HepG2 (cell line): Measurements from ENCODE around the gene TTBK2. TPM values are rescaled to one million over a fixed set of nuclear protein-coding genes. Genes with fewer than 3 reads are reported as not detected.
A peak's percentile ranks its signal among the peaks of the same experiment; 100 is the strongest.

Source experiments
- ATAC-seq: fragments of 200-7000 bp; cut with Tn5 transposase; 3 replicates; pipeline ENCODE4 v1.9.1; 2020; ENCODE audit warnings: mild to moderate bottlenecking, moderate library complexity
- BruUV-seq: library from RNA; stranded (reverse); fragments of 400-500 nt; replicated peaks from 2 replicates; lab custom pipeline; 2021; lab: Mats Ljungman, UMichigan
- CTCF ChIA-PET: fragments of 300-600 bp; formaldehyde crosslinking; extraction: SDS; loops from one replicate; lab custom pipeline; 2021; ENCODE audit warnings: low total read pairs, inconsistent platforms, low intra/inter-chr PET ratio; lab: Yijun Ruan, JAX
- POLR2A ChIA-PET: fragments of 350-600 bp; sonication (Branson Sonifier 250); formaldehyde crosslinking; loops from one replicate; lab custom pipeline; 2020; ENCODE audit warnings: antibody characterized with exemption, inconsistent platforms; lab: Yijun Ruan, JAX
- DNase-seq: peaks from one replicate; pipeline ENCODE4 v3.0.0-alpha.2; 2015; ENCODE audit warnings: low spot score
- FAIRE-seq: peaks from 3 replicates; lab custom pipeline; 2011; peaks lifted over from hg19 to GRCh38; lab: Jason Lieb, UNC
- H2AFZ ChIP-seq: one replicate; pipeline ENCODE4 v1.6.1; 2011; ENCODE audit warnings: low read length, inconsistent platforms
- H3K27ac ChIP-seq: fragments of 300-600 bp; 3 replicates; pipeline ENCODE4 v1.8.0; 2011; ENCODE audit warnings: mixed run types, mild to moderate bottlenecking, mixed read lengths, low read length, inconsistent platforms; ENCODE audit not compliant: insufficient read depth; ENCODE audit errors: extremely low read length
- H3K27me3 ChIP-seq, 2 experiments: fragments of 200-600 bp in 1 of 2; 2 replicates in 1 of 2; 3 replicates in 1 of 2; pipeline versions ENCODE4 v1.6.0 to v1.8.0; 2011; ENCODE audit warnings: low read length in 2 of 2, mild to moderate bottlenecking in 2 of 2, moderate library complexity in 2 of 2, inconsistent platforms in 1 of 2; ENCODE audit not compliant: insufficient read depth in 2 of 2, control insufficient read depth in 1 of 2
- H3K36me3 ChIP-seq, 2 experiments: fragments of 200-600 bp in 1 of 2; replicated peaks in 1 of 2; 2 replicates in 1 of 2; 3 replicates in 1 of 2; pipeline versions ENCODE4 v1.5.1 to v1.8.0; 2011; ENCODE audit warnings: low read length in 2 of 2, inconsistent platforms in 1 of 2; ENCODE audit not compliant: insufficient read depth in 2 of 2, control insufficient read depth in 1 of 2
- H3K4me1 ChIP-seq: 2 replicates; pipeline ENCODE4 v1.5.1; 2012; ENCODE audit warnings: low read length, inconsistent platforms; ENCODE audit not compliant: insufficient read depth
- H3K4me2 ChIP-seq: 2 replicates; pipeline ENCODE4 v1.6.0; 2011; ENCODE audit warnings: low read depth, low read length, inconsistent platforms
- H3K4me3 ChIP-seq, 3 experiments: fragments of 200-600 bp in 1 of 3; sonication (generic), shearing (Covaris generic) in 1 of 3; replicated peaks in 1 of 3; 2 replicates each; pipeline ENCODE4 v1.5.1; 2011 to 2016; ENCODE audit warnings: low read length in 3 of 3, inconsistent platforms in 2 of 3, low read depth in 2 of 3, mild to moderate bottlenecking in 2 of 3, control low read depth in 1 of 3, mixed read lengths in 1 of 3; ENCODE audit not compliant: insufficient read depth in 1 of 3
- H3K79me2 ChIP-seq: one replicate; pipeline ENCODE4 v1.6.1; 2011; ENCODE audit warnings: low read length, inconsistent platforms; ENCODE audit not compliant: insufficient read depth
- H3K9ac ChIP-seq: 2 replicates; pipeline ENCODE4 v1.6.0; 2011; ENCODE audit warnings: mild to moderate bottlenecking, low read depth, low read length, inconsistent platforms; ENCODE audit not compliant: insufficient read depth
- H3K9me3 ChIP-seq: 2 replicates; pipeline ENCODE4 v1.5.1; 2012; ENCODE audit warnings: mild to moderate bottlenecking, low read length
- H4K20me1 ChIP-seq: 2 replicates; pipeline ENCODE4 v1.6.0; 2011; ENCODE audit warnings: inconsistent platforms, mild to moderate bottlenecking, low read length, moderate library complexity; ENCODE audit not compliant: insufficient read depth
- AGO1 ChIP-seq: fragments of 200-400 bp; formaldehyde crosslinking; IDR thresholded peaks from 2 replicates; pipeline ENCODE4 v1.6.1; 2017; ENCODE audit warnings: mild to moderate bottlenecking, low read depth, low read length, moderate library complexity; ENCODE audit not compliant: poor library complexity, severe bottlenecking
- HOXA9 ChIP-seq: sonication (generic); formaldehyde crosslinking; IDR thresholded peaks from 2 replicates; pipeline ENCODE4 v1.8.1; 2022; ENCODE audit warnings: missing genetic modification reagents, mild to moderate bottlenecking, moderate library complexity, borderline replicate concordance
- MAFK ChIP-seq, 2 experiments: IDR thresholded peaks in 1 of 2; conservative IDR thresholded peaks in 1 of 2; 2 replicates each; pipeline ENCODE4 v1.6.1; 2011; ENCODE audit warnings: improper control_type of control experiment in 2 of 2, low read length in 2 of 2
- MATR3 ChIP-seq: sonication (generic); formaldehyde crosslinking; IDR thresholded peaks from 2 replicates; pipeline ENCODE4 v1.4.0; 2020; ENCODE audit warnings: missing genetic modification reagents
- NFE2 ChIP-seq: sonication (generic); formaldehyde crosslinking; IDR thresholded peaks from 2 replicates; pipeline ENCODE4 v1.4.0; 2020; ENCODE audit warnings: missing genetic modification reagents
- NFE2L2 ChIP-seq: fragments of 150-350 bp; IDR thresholded peaks from 2 replicates; pipeline ENCODE4 v1.6.1; 2014; ENCODE audit warnings: low read length
- SNAI1 ChIP-seq: sonication (generic); formaldehyde crosslinking; IDR thresholded peaks from 2 replicates; pipeline ENCODE4 v1.5.0; 2020; ENCODE audit warnings: mild to moderate bottlenecking, missing genetic modification reagents, borderline replicate concordance
- WGBS: methylation state at CpG from one replicate; pipeline ENCODE4 v1.1.6; 2017; ENCODE audit warnings: low lambda C conversion rate; 5-methylcytosine and 5-hydroxymethylcytosine counted together
- in situ Hi-C: cut with HindIII; loops from 2 replicates; pipeline ENCODE4 v1.10.0; 2017; ENCODE audit warnings: low pct_unique_long_range_greater_than_20kb; ENCODE audit not compliant: extremely low pct_ligation_motif_present
- intact Hi-C: fragments of 100-400 bp; cut with micrococcal nuclease; formaldehyde crosslinking; loops from one replicate; pipeline ENCODE4 v1.10.0; 2022; ENCODE audit not compliant: unreplicated experiment
- polyA plus RNA-seq, 8 experiments: library from polyadenylated mRNA; depleted of rRNA in 3 of 8; stranded (reverse) in 7 of 8; unstranded in 1 of 8; fragments of >200 nt; fragmentation: Illumina TruSeq in 4 of 8; extraction: Trizol in 4 of 8; gene quantifications; 2 replicates each; pipeline versions ENCODE4 v1.2.1 to v1.2.3, GENCODE V29; 2011 to 2016; ENCODE audit warnings: low read depth in 4 of 8, missing spikeins in 1 of 8, mixed read lengths in 1 of 8; ENCODE audit not compliant: insufficient read depth in 1 of 8
- total RNA-seq, 5 experiments: library from RNA; depleted of rRNA; stranded (reverse); fragments of >200 nt; fragmentation: Illumina TruSeq; extraction: Trizol; gene quantifications; 2 replicates each; pipeline ENCODE4 v1.2.3, GENCODE V29; 2016; ENCODE audit warnings: low read depth in 1 of 5
- TF ChIP-seq, protein P1 (sequence below): sonication (generic); formaldehyde crosslinking; IDR thresholded peaks from 2 replicates; pipeline ENCODE4 v1.4.0; 2020; ENCODE audit warnings: missing genetic modification reagents

The TTBK2 gene
- total and polyA plus RNA-seq, 2 of the 13 experiments (the other 11 are each of a cell fraction or from before 2014, with no cell fraction given) = 5.1 to 7.4 TPM

DNA sequence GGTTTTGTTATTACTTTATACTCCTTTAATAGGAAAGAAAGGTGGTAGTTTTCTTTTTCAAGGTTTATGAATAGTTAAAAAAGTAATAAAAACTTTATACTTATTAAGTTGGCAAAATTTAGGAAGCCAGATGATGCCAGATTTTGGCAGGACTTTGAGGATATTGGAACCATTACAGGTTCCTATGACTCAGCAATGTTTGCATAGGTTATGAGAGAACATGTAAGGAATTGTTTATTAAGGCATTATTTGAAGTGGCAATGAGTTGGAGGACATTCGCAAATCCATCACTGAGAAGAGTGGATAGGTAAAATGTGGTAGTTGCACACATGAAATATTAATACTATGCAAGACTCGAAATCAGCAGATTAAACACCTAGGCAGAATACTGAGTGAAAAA lies 213.5 kb downstream of the TTBK2 start:
- no peak overlapping the region for H2AFZ ChIP-seq
- in situ Hi-C loops = loop anchor here (25.0 kb wide), 1 partner anchor 505 kb away; the partner anchor contains the start of gene EPB42

More for the DNA sequence above, 213.5 kb downstream of the TTBK2 start:
- H3K9me3 ChIP-seq = no peaks in the 10 kb centered on the region
- intact Hi-C loops = no loop called here
- TF ChIP-seq SNAI1 (CRISPR knock-in tag) (no peak), NFE2L2 (peak; percentile 76), AGO1 (no peak), MAFK (conservative IDR thresholded peaks at IDR 0.05 in 1 of 2, IDR thresholded peaks at IDR 0.05 in 1 of 2; ENCODE audit: low read length in 2 of 2) (peak in 1 of 2 experiments; percentile 46; a peak in 2 of 4 replicates), MATR3 (CRISPR knock-in tag) (no peak), NFE2 (CRISPR knock-in tag) (no peak), HOXA9 (CRISPR knock-in tag) (no peak)
- TF ChIP-seq, protein P1, sequence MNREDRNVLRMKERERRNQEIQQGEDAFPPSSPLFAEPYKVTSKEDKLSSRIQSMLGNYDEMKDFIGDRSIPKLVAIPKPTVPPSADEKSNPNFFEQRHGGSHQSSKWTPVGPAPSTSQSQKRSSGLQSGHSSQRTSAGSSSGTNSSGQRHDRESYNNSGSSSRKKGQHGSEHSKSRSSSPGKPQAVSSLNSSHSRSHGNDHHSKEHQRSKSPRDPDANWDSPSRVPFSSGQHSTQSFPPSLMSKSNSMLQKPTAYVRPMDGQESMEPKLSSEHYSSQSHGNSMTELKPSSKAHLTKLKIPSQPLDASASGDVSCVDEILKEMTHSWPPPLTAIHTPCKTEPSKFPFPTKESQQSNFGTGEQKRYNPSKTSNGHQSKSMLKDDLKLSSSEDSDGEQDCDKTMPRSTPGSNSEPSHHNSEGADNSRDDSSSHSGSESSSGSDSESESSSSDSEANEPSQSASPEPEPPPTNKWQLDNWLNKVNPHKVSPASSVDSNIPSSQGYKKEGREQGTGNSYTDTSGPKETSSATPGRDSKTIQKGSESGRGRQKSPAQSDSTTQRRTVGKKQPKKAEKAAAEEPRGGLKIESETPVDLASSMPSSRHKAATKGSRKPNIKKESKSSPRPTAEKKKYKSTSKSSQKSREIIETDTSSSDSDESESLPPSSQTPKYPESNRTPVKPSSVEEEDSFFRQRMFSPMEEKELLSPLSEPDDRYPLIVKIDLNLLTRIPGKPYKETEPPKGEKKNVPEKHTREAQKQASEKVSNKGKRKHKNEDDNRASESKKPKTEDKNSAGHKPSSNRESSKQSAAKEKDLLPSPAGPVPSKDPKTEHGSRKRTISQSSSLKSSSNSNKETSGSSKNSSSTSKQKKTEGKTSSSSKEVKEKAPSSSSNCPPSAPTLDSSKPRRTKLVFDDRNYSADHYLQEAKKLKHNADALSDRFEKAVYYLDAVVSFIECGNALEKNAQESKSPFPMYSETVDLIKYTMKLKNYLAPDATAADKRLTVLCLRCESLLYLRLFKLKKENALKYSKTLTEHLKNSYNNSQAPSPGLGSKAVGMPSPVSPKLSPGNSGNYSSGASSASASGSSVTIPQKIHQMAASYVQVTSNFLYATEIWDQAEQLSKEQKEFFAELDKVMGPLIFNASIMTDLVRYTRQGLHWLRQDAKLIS = no peak
- no peak overlapping the region for H3K4me3 ChIP-seq
- no TSS peak for BruUV-seq
- H3K4me1 ChIP-seq = peaks cover 17% of the 10 kb centered on the region
- ATAC-seq (no peak), FAIRE-seq (no peak), DNase-seq (no peak)
- ChIA-PET POLR2A (no interaction called here), CTCF (no interaction called here)
- H3K27me3 ChIP-seq = no peaks in the 10 kb centered on the region
- 0 out of 5 replicates have a peak, but pooled peaks cover 0 to 1% of the 10 kb centered on the region in 2 experiments for H3K36me3 ChIP-seq
- no peaks in the 10 kb centered on the region for H4K20me1 ChIP-seq
- H3K9ac ChIP-seq = no peak overlapping the region
- no peak overlapping the region for H3K27ac ChIP-seq
- 94% methylated on average over 2 of the region's 2 CpGs for WGBS
- H3K79me2 ChIP-seq = no peaks in the 10 kb centered on the region
- H3K4me2 ChIP-seq = no peak overlapping the region
